ENCODE data around the gene ARFGAP2. TPM values are rescaled to one million over a fixed set of nuclear protein-coding genes. Genes with fewer than 3 reads are reported as not detected.
"Not testable (repeated sequence)": the region's sequence is repeated elsewhere in the genome, so short reads cannot be mapped to it uniquely, and the experiment has no call there.

ARFGAP2 gene
- total and polyA plus RNA-seq, 2 of the 8 experiments (the other 6 are each of a cell fraction or from before 2014, with no cell fraction given): 50.2 to 64.0 TPM

DNA sequence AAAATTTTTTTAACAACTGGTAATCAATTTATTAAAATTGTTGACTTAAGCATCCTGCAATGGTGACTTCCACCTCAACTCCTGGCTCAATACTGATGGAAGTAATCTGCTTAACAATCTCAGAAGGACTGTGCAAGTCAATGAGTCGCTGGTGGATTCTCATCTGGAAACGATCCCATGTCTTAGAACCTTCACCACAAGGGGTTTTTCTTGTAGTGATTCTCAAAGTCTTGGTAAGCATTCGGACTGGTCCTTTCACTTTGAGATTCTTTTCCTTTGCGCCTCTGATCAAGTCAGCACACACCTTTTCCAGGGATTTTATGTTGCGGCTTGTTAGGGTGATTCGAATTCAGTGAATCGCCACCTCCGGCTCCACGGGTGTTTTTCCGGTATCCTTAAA is 14.5 kb upstream of the ARFGAP2 start:
- H2BK120ac ChIP-seq (replicated peaks; ENCODE audit: low read depth, low read length); H3K79me2 ChIP-seq (ENCODE audit: control insufficient read depth in 1 of 2, insufficient read depth in 2 of 2, low read length in 2 of 2); H2AFZ ChIP-seq (ENCODE audit: low read length); H3K4me1 ChIP-seq (replicated peaks in 1 of 4; ENCODE audit: control insufficient read depth in 3 of 4, insufficient read depth in 4 of 4, low read length in 3 of 4); H3K9me3 ChIP-seq (ENCODE audit: insufficient read depth in 2 of 2, low read depth in 1 of 2, low read length in 1 of 2); H3K79me1 ChIP-seq (ENCODE audit: low read depth, low read length); H2BK12ac ChIP-seq (ENCODE audit: low read depth, low read length); H3K36me3 ChIP-seq (ENCODE audit: control insufficient read depth in 2 of 4, insufficient read depth in 4 of 4, low read length in 3 of 4); H3K56ac ChIP-seq (replicated peaks; ENCODE audit: insufficient read length, low read depth, low read length); H3K14ac ChIP-seq (ENCODE audit: insufficient read length); H2BK5ac ChIP-seq (ENCODE audit: low read depth, low read length); H4K20me1 ChIP-seq (replicated peaks in 1 of 2; ENCODE audit: control insufficient read depth in 1 of 2, insufficient read depth in 2 of 2, low read length in 2 of 2); H2AK5ac ChIP-seq (ENCODE audit: low read depth, low read length); H2BK20ac ChIP-seq (ENCODE audit: low read length); H3K4me2 ChIP-seq (ENCODE audit: insufficient read depth in 1 of 2, low read depth in 2 of 2, low read length in 2 of 2); H3K23ac ChIP-seq (ENCODE audit: insufficient read length); H3K4ac ChIP-seq (replicated peaks; ENCODE audit: insufficient read length, low read depth, low read length); DNase-seq (ENCODE audit: low read depth in 1 of 2, low spot score in 2 of 2); H3K9ac ChIP-seq (replicated peaks in 1 of 4; ENCODE audit: extremely low read depth in 1 of 4, low read depth in 3 of 4, low read length in 3 of 4); FAIRE-seq; H3K4me3 ChIP-seq (ENCODE audit: extremely low read depth in 1 of 4, insufficient read depth in 2 of 4, low read depth in 3 of 4, low read length in 4 of 4); H3K18ac ChIP-seq (ENCODE audit: extremely low read depth, low read length); H3K27me3 ChIP-seq (replicated peaks in 1 of 4; ENCODE audit: control insufficient read depth in 3 of 4, extremely low read depth in 1 of 4, insufficient read depth in 3 of 4, low read length in 3 of 4); H4K91ac ChIP-seq (replicated peaks; ENCODE audit: insufficient read length, low read length); H4K8ac ChIP-seq (ENCODE audit: extremely low read depth, insufficient read depth, low read length); H3K27ac ChIP-seq (ENCODE audit: low read depth, low read length); H2BK15ac ChIP-seq (ENCODE audit: low read length); H4K5ac ChIP-seq (ENCODE audit: insufficient read length, low read depth, low read length): not testable (repeated sequence)
- CTCF ChIA-PET (ENCODE audit: partially characterized antibody): interaction anchor here (1.2 kb wide), 1 partner anchor 60 kb away, joined by 3 read pairs; no protein-coding TSS in a partner anchor
- POLR2A ChIA-PET (ENCODE audit: partially characterized antibody): interaction anchor here (0.9 to 1.9 kb wide), 2 partner anchors 11 to 19 kb away, joined by 3 to 5 read pairs; no protein-coding TSS in a partner anchor
- peaks cover 12% of the 10 kb centered on the region; the same call in 1 of the 2 replicates for H3K23me2 ChIP-seq (ENCODE audit: low read depth, low read length)
- 92% methylated on average over 10 of the region's 10 CpGs; no CpG with 5 or more reads in 1 of the 2 experiments for WGBS, 2 experiments (ENCODE audit: extremely low coverage in 1 of 2, insufficient coverage in 1 of 2, insufficient read length in 1 of 2, insufficient replicate concordance in 2 of 2, low coverage in 1 of 2, low lambda C conversion rate in 2 of 2, missing lambda C conversion rate in 1 of 2)
